Tibial nerve (tissue), 4 donors: ENCODE measurements around the gene EPAS1. TPM values are rescaled to one million over a fixed set of nuclear protein-coding genes. Genes with fewer than 3 reads are reported as not detected.

ENCODE experiments used
- DNase-seq, 2 donors: peaks; one replicate each; pipeline ENCODE4 v3.0.0-alpha.2; 2019; ENCODE audit warnings: low spot score in 2 of 2
- H3K27ac ChIP-seq, 4 donors: fragments of 200-600 bp; sonication (generic) in 3 of 4; one replicate each; pipeline ENCODE4 v1.5.1; 2017 to 2019; ENCODE audit warnings: mild to moderate bottlenecking in 1 of 4
- H3K27me3 ChIP-seq, 2 donors: fragments of 200-600 bp; sonication (generic) in 1 of 2; one replicate each; pipeline versions ENCODE4 v1.5.1 to v1.6.0; 2017 to 2019
- H3K36me3 ChIP-seq, 3 donors: fragments of 200-600 bp; sonication (generic); one replicate each; pipeline ENCODE4 v1.5.1; 2018 to 2019
- H3K4me1 ChIP-seq, 4 donors: fragments of 200-600 bp; sonication (generic) in 3 of 4; one replicate each; pipeline ENCODE4 v1.5.1; 2017 to 2019
- H3K4me3 ChIP-seq, 4 donors: fragments of 200-600 bp; sonication (generic) in 3 of 4; one replicate each; pipeline ENCODE4 v1.5.1; 2017 to 2019; ENCODE audit warnings: mild to moderate bottlenecking in 1 of 4, moderate library complexity in 1 of 4
- H3K9me3 ChIP-seq, 4 donors: fragments of 200-600 bp; sonication (generic) in 3 of 4; one replicate each; pipeline ENCODE4 v1.5.1; 2017 to 2019
- EP300 ChIP-seq, 2 donors: sonication (generic); formaldehyde crosslinking; IDR thresholded peaks; one replicate each; pipeline ENCODE4 v1.6.1; 2017; ENCODE audit warnings: antibody characterized with exemption in 2 of 2, mild to moderate bottlenecking in 1 of 2
- POLR2A ChIP-seq, 2 donors: fragments of 450-650 bp; IDR thresholded peaks; one replicate each; pipeline ENCODE4 v1.6.1; 2017; ENCODE audit warnings: antibody characterized with exemption in 2 of 2, mild to moderate bottlenecking in 2 of 2, moderate library complexity in 2 of 2
- WGBS, 2 donors: methylation state at CpG; one replicate each; pipeline ENCODE4 v1.1.5; 2018; 5-methylcytosine and 5-hydroxymethylcytosine counted together
- total RNA-seq, 4 donors: library from RNA; depleted of rRNA; stranded (reverse); fragments of >200 nt; gene quantifications; one replicate each; pipeline ENCODE4 v1.1.0, GENCODE V29; 2016
- TF ChIP-seq, protein P1 (sequence below), 5 experiments: fragments of 200-600 bp in 3 of 5; fragments of 450-650 bp in 2 of 5; sonication (generic) in 3 of 5; IDR thresholded peaks; one replicate each; pipeline ENCODE4 v1.5.1; 2016 to 2019; ENCODE audit warnings: antibody characterized with exemption in 5 of 5, mild to moderate bottlenecking in 3 of 5, moderate library complexity in 2 of 5

EPAS1 gene
- total RNA-seq, 4 donors from 2014 or later: 110 to 451 (median 231) TPM

DNA sequence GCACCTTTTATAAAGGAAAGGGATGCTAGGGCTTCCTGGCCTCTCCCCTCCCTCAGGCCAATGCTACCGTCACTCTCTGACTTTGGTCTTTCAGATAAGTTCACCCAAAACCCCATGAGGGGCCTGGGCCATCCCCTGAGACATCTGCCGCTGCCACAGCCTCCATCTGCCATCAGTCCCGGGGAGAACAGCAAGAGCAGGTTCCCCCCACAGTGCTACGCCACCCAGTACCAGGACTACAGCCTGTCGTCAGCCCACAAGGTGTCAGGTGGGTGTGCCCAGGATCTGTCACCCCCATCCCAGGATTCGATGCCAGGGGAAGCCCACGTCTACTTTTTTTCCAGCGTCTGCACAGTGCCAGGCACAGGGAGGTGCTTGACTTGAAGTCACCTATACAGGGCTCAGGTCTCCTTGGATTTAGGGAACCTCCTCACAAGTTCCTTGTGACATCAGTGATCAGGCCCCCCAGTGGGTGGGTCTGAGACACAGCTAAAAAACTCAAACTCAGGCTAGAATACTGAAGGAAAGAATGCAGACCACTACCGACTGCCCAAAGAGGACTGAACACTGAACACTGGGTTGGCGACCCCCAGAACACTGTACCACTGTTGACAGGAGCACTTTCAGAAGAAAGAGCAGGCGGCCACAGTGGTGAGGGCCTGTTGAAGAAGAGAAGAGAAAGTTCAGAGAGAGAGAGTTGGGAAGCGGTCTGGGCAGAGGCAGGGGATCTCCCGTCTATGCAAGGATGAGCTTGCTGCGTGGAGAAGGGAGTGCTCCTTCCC is 85.3 kb downstream of the EPAS1 start:
- no peak for DNase-seq
- H3K36me3 ChIP-seq: peaks cover 0 to 71% (median 8%) of the 10 kb centered on the region in 3 donors
- no peak overlapping the region for H3K4me3 ChIP-seq
- peaks cover 0 to 28% (median 6%) of the 10 kb centered on the region in 4 donors for H3K4me1 ChIP-seq
- TF ChIP-seq EP300 (IDR thresholded peaks at IDR 0.05): no peak
- TF ChIP-seq, protein P1, sequence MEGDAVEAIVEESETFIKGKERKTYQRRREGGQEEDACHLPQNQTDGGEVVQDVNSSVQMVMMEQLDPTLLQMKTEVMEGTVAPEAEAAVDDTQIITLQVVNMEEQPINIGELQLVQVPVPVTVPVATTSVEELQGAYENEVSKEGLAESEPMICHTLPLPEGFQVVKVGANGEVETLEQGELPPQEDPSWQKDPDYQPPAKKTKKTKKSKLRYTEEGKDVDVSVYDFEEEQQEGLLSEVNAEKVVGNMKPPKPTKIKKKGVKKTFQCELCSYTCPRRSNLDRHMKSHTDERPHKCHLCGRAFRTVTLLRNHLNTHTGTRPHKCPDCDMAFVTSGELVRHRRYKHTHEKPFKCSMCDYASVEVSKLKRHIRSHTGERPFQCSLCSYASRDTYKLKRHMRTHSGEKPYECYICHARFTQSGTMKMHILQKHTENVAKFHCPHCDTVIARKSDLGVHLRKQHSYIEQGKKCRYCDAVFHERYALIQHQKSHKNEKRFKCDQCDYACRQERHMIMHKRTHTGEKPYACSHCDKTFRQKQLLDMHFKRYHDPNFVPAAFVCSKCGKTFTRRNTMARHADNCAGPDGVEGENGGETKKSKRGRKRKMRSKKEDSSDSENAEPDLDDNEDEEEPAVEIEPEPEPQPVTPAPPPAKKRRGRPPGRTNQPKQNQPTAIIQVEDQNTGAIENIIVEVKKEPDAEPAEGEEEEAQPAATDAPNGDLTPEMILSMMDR (IDR thresholded peaks at IDR 0.05): no peak
- TF ChIP-seq POLR2A (IDR thresholded peaks at IDR 0.05): no peak
- no peaks in the 10 kb centered on the region for H3K9me3 ChIP-seq
- WGBS, 2 donors: 86 to 89% methylated on average over 13 to 14 of the region's 14 CpGs
- no peak overlapping the region for H3K27ac ChIP-seq
- no peaks in the 10 kb centered on the region for H3K27me3 ChIP-seq

DNA sequence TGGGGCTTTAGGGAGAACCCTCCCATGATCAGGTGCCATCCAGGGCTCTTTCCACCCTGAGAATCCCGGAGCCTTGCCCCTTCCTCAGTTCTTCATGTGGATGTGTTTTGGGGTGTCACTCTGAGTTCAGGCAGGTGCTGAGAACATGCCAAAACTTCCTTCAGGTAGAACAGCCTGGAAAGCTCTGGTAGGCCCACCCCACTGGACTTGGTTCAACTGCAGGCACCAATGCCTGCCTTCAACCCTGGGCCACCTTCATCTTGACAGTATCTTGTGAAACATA is 85.8 kb downstream of the EPAS1 start:
- no peak for DNase-seq
- Histone ChIP-seq H3K27ac (no peak overlapping the region), H3K4me3 (no peak overlapping the region), H3K36me3 (peaks cover 0 to 65% (median 8%) of the 10 kb centered on the region in 3 donors), H3K4me1 (peaks cover 0 to 33% (median 7%) of the 10 kb centered on the region in 4 donors), H3K27me3 (no peaks in the 10 kb centered on the region), H3K9me3 (no peaks in the 10 kb centered on the region)
- 100% methylated on average over 1 of the region's 1 CpG for WGBS, 2 donors
- TF ChIP-seq, protein P1 (IDR thresholded peaks at IDR 0.05): no peak

DNA sequence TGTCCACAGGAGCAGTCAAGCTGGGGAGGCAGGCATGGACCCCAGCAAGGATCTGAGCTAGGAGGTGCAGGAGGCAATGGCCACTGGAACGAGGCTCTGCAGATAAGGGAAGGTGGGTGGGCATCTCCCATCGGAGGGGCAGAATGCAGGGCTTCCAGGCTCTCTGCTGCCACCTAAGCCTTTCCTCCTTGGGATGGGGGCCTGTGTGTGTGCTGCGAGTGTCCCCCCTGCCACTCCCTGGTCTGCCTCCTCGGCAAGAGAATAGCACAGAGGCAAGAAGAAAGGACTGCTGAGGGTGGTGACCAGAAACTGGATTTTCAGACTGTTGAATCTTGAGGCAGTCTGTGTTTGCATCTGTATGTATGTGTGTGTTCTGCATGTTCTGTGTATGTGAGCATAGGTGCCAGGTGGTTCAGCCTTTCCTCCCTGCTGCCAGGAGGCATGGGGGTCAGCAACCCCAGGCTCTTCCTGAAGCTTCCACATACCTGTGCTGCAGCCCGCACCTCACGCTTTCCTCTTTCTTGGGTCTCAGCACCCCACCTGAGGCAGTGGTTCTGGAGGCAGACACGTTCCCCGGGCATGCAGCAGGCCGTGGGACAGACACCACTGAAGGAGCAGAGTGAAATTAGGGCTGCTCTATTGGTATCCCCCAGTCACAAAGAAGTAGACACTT is 86.7 kb downstream of the EPAS1 start:
- Histone ChIP-seq H3K27ac (no peak overlapping the region), H3K27me3 (no peaks in the 10 kb centered on the region), H3K4me3 (no peak overlapping the region), H3K9me3 (no peaks in the 10 kb centered on the region), H3K36me3 (peaks cover 0 to 57% (median 8%) of the 10 kb centered on the region in 3 donors), H3K4me1 (peaks cover 3 to 42% (median 13%) of the 10 kb centered on the region in 4 donors)
- DNase-seq: no peak
- no peak for TF ChIP-seq EP300 (IDR thresholded peaks at IDR 0.05)
- TF ChIP-seq POLR2A (IDR thresholded peaks at IDR 0.05): no peak
- TF ChIP-seq, protein P1 (IDR thresholded peaks at IDR 0.05): no peak
- WGBS, 2 donors: 88 to 89% methylated on average over 8 to 9 of the region's 9 CpGs

DNA sequence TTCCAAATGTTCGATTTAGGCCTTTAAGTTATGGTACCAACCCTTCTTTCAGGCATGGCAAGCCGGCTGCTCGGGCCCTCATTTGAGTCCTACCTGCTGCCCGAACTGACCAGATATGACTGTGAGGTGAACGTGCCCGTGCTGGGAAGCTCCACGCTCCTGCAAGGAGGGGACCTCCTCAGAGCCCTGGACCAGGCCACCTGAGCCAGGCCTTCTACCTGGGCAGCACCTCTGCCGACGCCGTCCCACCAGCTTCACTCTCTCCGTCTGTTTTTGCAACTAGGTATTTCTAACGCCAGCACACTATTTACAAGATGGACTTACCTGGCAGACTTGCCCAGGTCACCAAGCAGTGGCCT is 87.2 kb downstream of the EPAS1 start:
- DNase-seq: no peak
- 92 to 96% methylated on average over 9 to 12 of the region's 12 CpGs for WGBS, 2 donors

More for the DNA sequence above, 87.2 kb downstream of the EPAS1 start:
- Histone ChIP-seq H3K9me3 (no peaks in the 10 kb centered on the region), H3K4me1 (peaks cover 3 to 43% (median 16%) of the 10 kb centered on the region in 4 donors), H3K27ac (no peak overlapping the region), H3K36me3 (peaks cover 0 to 53% (median 8%) of the 10 kb centered on the region in 3 donors), H3K27me3 (no peaks in the 10 kb centered on the region), H3K4me3 (no peak overlapping the region)
- TF ChIP-seq EP300 (IDR thresholded peaks at IDR 0.05) (no peak), POLR2A (IDR thresholded peaks at IDR 0.05) (no peak)
- TF ChIP-seq, protein P1 (IDR thresholded peaks at IDR 0.05): no peak
